Trophoblast cell (in vitro differentiated cells and primary cell): ENCODE measurements around the gene AXIN1.
"Not testable (repeated sequence)": the region's sequence is repeated elsewhere in the genome, so short reads cannot be mapped to it uniquely, and the experiment has no call there.

ENCODE experiments used
- DNase-seq, 2 donors: peaks; one replicate each; pipeline ENCODE4 v3.0.0-alpha.2; 2016
- H2AFZ ChIP-seq: 2 replicates; pipeline ENCODE4 v1.6.1; 2013; ENCODE audit warnings: low read length, moderate library complexity, mild to moderate bottlenecking; ENCODE audit not compliant: insufficient read depth, poor library complexity
- H2AK5ac ChIP-seq: 2 replicates; pipeline ENCODE4 v1.6.1; 2013; ENCODE audit warnings: mild to moderate bottlenecking, low read length
- H2BK120ac ChIP-seq: 2 replicates; pipeline ENCODE4 v1.6.1; 2013; ENCODE audit warnings: low read length, mild to moderate bottlenecking, moderate library complexity; ENCODE audit not compliant: insufficient read depth, poor library complexity
- H2BK12ac ChIP-seq: 2 replicates; pipeline ENCODE4 v1.6.1; 2013; ENCODE audit warnings: mild to moderate bottlenecking, low read length, moderate library complexity
- H2BK5ac ChIP-seq: 2 replicates; pipeline ENCODE4 v1.6.1; 2013; ENCODE audit warnings: low read length, low read depth, moderate library complexity, mild to moderate bottlenecking; ENCODE audit not compliant: poor library complexity
- H3K14ac ChIP-seq: 2 replicates; pipeline ENCODE4 v1.6.1; 2013; ENCODE audit warnings: mild to moderate bottlenecking, low read length
- H3K18ac ChIP-seq: 2 replicates; pipeline ENCODE4 v1.6.1; 2013; ENCODE audit warnings: mild to moderate bottlenecking, low read length
- H3K23ac ChIP-seq: 2 replicates; pipeline ENCODE4 v1.6.1; 2013; ENCODE audit warnings: low read length
- H3K27ac ChIP-seq: 2 replicates; pipeline ENCODE4 v1.5.1; 2013; ENCODE audit warnings: low read depth, mild to moderate bottlenecking, inconsistent platforms, low read length, moderate library complexity
- H3K27me3 ChIP-seq: 2 replicates; pipeline ENCODE4 v1.6.1; 2013; ENCODE audit warnings: inconsistent platforms, mild to moderate bottlenecking, low read length, moderate library complexity; ENCODE audit not compliant: insufficient read depth
- H3K36me3 ChIP-seq, 2 experiments: 1 replicate in 1 of 2; 2 replicates in 1 of 2; pipeline ENCODE4 v1.6.1; 2013; ENCODE audit warnings: low read length in 2 of 2, mild to moderate bottlenecking in 2 of 2, moderate library complexity in 1 of 2; ENCODE audit not compliant: insufficient read depth in 2 of 2, control insufficient read depth in 1 of 2
- H3K4ac ChIP-seq: 2 replicates; pipeline ENCODE4 v1.6.1; 2013; ENCODE audit warnings: low read depth, mild to moderate bottlenecking, low read length, moderate library complexity
- H3K4me1 ChIP-seq, 2 experiments: 1 replicate in 1 of 2; 2 replicates in 1 of 2; pipeline ENCODE4 v1.6.1; 2013; ENCODE audit warnings: low read length in 2 of 2, mild to moderate bottlenecking in 2 of 2, moderate library complexity in 1 of 2; ENCODE audit not compliant: insufficient read depth in 2 of 2, control insufficient read depth in 1 of 2
- H3K4me2 ChIP-seq: 2 replicates; pipeline ENCODE4 v1.6.1; 2013; ENCODE audit warnings: inconsistent platforms, mild to moderate bottlenecking, low read length, moderate library complexity
- H3K4me3 ChIP-seq: 2 replicates; pipeline ENCODE4 v1.5.1; 2013; ENCODE audit warnings: mild to moderate bottlenecking, low read depth, low read length, inconsistent platforms
- H3K79me1 ChIP-seq: one replicate; pipeline ENCODE4 v1.6.1; 2013; ENCODE audit warnings: low read length
- H3K79me2 ChIP-seq: 2 replicates; pipeline ENCODE4 v1.6.1; 2013; ENCODE audit warnings: low read length, mild to moderate bottlenecking; ENCODE audit not compliant: control insufficient read depth, insufficient read depth, poor library complexity
- H3K9ac ChIP-seq: 2 replicates; pipeline ENCODE4 v1.6.1; 2013; ENCODE audit warnings: mild to moderate bottlenecking, low read length
- H3K9me3 ChIP-seq: 2 replicates; pipeline ENCODE4 v1.6.1; 2013; ENCODE audit warnings: low read depth, mild to moderate bottlenecking, control low read depth, inconsistent platforms, low read length; ENCODE audit not compliant: insufficient read depth
- H4K12ac ChIP-seq: 2 replicates; pipeline ENCODE4 v1.6.1; 2013; ENCODE audit warnings: low read depth, mild to moderate bottlenecking, low read length, moderate library complexity
- H4K8ac ChIP-seq: 2 replicates; pipeline ENCODE4 v1.6.1; 2013; ENCODE audit warnings: low read depth, mild to moderate bottlenecking, low read length, moderate library complexity
- H4K91ac ChIP-seq: one replicate; pipeline ENCODE4 v1.6.1; 2013; ENCODE audit warnings: low read depth, mild to moderate bottlenecking, low read length, moderate library complexity
- WGBS: extraction: QIAGEN DNeasy Blood & Tissue Kit; methylation state at CpG from one replicate; pipeline ENCODE4 v1.1.7; 2013; ENCODE audit warnings: missing lambda C conversion rate; ENCODE audit not compliant: insufficient read length, insufficient coverage; ENCODE audit errors: extremely low coverage; 5-methylcytosine and 5-hydroxymethylcytosine counted together

Gene AXIN1

DNA sequence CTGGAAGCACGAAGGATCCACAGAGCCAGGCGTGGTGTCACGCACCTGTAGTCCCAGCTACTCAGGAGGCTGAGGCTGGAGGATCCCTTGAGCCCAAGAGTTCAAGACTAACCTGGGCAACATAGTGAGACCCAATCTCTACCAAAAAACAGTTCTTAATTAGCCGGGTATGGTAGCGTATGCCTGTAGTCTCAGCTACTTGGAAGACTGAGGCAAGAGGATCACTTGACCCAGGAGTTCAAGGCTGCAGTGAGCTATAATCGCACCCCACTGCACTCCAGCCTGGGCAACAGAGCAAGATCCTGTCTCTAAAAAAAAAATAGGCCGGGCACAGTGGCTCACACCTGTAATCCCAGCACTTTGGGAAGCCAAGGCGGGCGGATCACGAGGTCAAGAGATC is 4.0 kb downstream of the AXIN1 start:
- not testable (repeated sequence) for H3K9me3 ChIP-seq, DNase-seq, H2BK5ac ChIP-seq, H2AK5ac ChIP-seq, H3K23ac ChIP-seq, H3K9ac ChIP-seq, H3K79me2 ChIP-seq, H3K4me3 ChIP-seq, H4K12ac ChIP-seq, H3K18ac ChIP-seq, H3K27me3 ChIP-seq, H2AFZ ChIP-seq, H3K4me2 ChIP-seq, H2BK12ac ChIP-seq, H4K91ac ChIP-seq, H2BK120ac ChIP-seq, H3K4ac ChIP-seq, H4K8ac ChIP-seq, H3K14ac ChIP-seq, H3K79me1 ChIP-seq, H3K27ac ChIP-seq
- peaks cover 11% of the 10 kb centered on the region in 2 experiments for H3K36me3 ChIP-seq
- peaks cover 9 to 13% of the 10 kb centered on the region in 2 experiments for H3K4me1 ChIP-seq
- no CpG with 5 or more reads among the region's 10 CpGs for WGBS

- Histone ChIP-seq H3K9ac (no peak overlapping the region), H3K79me2 (peaks cover 7% of the 10 kb centered on the region), H3K4me3 (no peak overlapping the region), H3K9me3 (peaks cover 3% of the 10 kb centered on the region), H2BK120ac (no peak overlapping the region), H2AK5ac (no peak overlapping the region), H3K27me3 (no peaks in the 10 kb centered on the region), H4K8ac (no peak overlapping the region), H4K91ac (no peak overlapping the region), H2BK5ac (no peak overlapping the region), H3K79me1 (peaks cover 3% of the 10 kb centered on the region), H3K14ac (no peak overlapping the region), H3K4me2 (no peak overlapping the region), H3K23ac (no peak overlapping the region), H2BK12ac (no peak overlapping the region), H3K18ac (no peak overlapping the region), H4K12ac (no peak overlapping the region), H3K4ac (no peak overlapping the region), H3K27ac (no peak overlapping the region), H3K4me1 (peaks cover 5 to 10% of the 10 kb centered on the region in 2 experiments), H2AFZ (no peak overlapping the region), H3K36me3 (peaks cover 13 to 15% of the 10 kb centered on the region in 2 experiments)
- WGBS, result no CpG with 5 or more reads among the region's 6 CpGs
- no peak for DNase-seq
Measured at GRCh38 chr16:347203-347602, 5.3 kb downstream of the AXIN1 start.

- peaks cover 16% of the 10 kb centered on the region in 2 experiments for H3K36me3 ChIP-seq
- H2BK12ac ChIP-seq, result no peak overlapping the region
- H3K4me3 ChIP-seq, result no peak overlapping the region
- H3K9me3 ChIP-seq, result peaks cover 3% of the 10 kb centered on the region
- H2AK5ac ChIP-seq, result no peak overlapping the region
- no peak overlapping the region for H3K23ac ChIP-seq
- H2AFZ ChIP-seq, result no peak overlapping the region
- H3K4me1 ChIP-seq, result peaks cover 5 to 10% of the 10 kb centered on the region in 2 experiments
- H3K4ac ChIP-seq, result no peak overlapping the region
- H3K9ac ChIP-seq, result no peak overlapping the region
- peaks cover 3% of the 10 kb centered on the region for H3K79me2 ChIP-seq
- no peak overlapping the region for H3K27ac ChIP-seq
- H2BK5ac ChIP-seq, result no peak overlapping the region
- no peak overlapping the region for H3K18ac ChIP-seq
- WGBS, result no CpG with 5 or more reads among the region's 15 CpGs
- peak; percentile 76 to 80 for DNase-seq
- no peak overlapping the region for H2BK120ac ChIP-seq
- no peaks in the 10 kb centered on the region for H3K79me1 ChIP-seq
- H4K91ac ChIP-seq, result no peak overlapping the region
- no peak overlapping the region for H3K4me2 ChIP-seq
- no peak overlapping the region for H4K8ac ChIP-seq
- H3K27me3 ChIP-seq, result no peaks in the 10 kb centered on the region
- H3K14ac ChIP-seq, result no peak overlapping the region
- no peak overlapping the region for H4K12ac ChIP-seq
Measured at GRCh38 chr16:346587-346986, 5.9 kb downstream of the AXIN1 start.

GRCh38 chr16:345772-346171 is 6.8 kb downstream of the AXIN1 start:
- Histone ChIP-seq H3K4ac (no peak overlapping the region), H3K36me3 (peaks cover 16 to 18% of the 10 kb centered on the region in 2 experiments), H2BK120ac (no peak overlapping the region), H3K4me3 (no peak overlapping the region), H4K8ac (no peak overlapping the region), H3K9ac (no peak overlapping the region), H3K27me3 (no peaks in the 10 kb centered on the region), H4K91ac (no peak overlapping the region), H4K12ac (no peak overlapping the region), H2BK5ac (no peak overlapping the region), H3K4me2 (no peak overlapping the region), H2AK5ac (no peak overlapping the region), H3K4me1 (peaks cover 5 to 10% of the 10 kb centered on the region in 2 experiments), H3K18ac (no peak overlapping the region), H2AFZ (no peak overlapping the region), H2BK12ac (no peak overlapping the region), H3K27ac (no peak overlapping the region), H3K9me3 (peaks cover 3% of the 10 kb centered on the region), H3K14ac (no peak overlapping the region), H3K79me1 (no peaks in the 10 kb centered on the region), H3K23ac (no peak overlapping the region), H3K79me2 (peaks cover 3% of the 10 kb centered on the region)
- no peak for DNase-seq
- no CpG with 5 or more reads among the region's 11 CpGs for WGBS
